ENCODE measurements around the gene YY1. TPM values are rescaled to one million over a fixed set of nuclear protein-coding genes. Genes with fewer than 3 reads are reported as not detected.

Gene YY1
- polyA plus RNA-seq, 1 experiment = 45.6 TPM

- Histone ChIP-seq H3K9me3 (ENCODE audit: control insufficient read depth, insufficient read depth, low read length) (no peaks in the 10 kb centered on the region), H3K27ac (ENCODE audit: low read depth, low read length) (no peak overlapping the region), H3K4me3 (ENCODE audit: low read depth, low read length) (no peak overlapping the region), H3K27me3 (ENCODE audit: control insufficient read depth, insufficient read depth, low read length) (no peaks in the 10 kb centered on the region)
- CTCF ChIA-PET = interaction anchor here (1.0 to 1.3 kb wide), 2 partner anchors 11 to 28 kb away, joined by 3 to 5 read pairs; no protein-coding TSS in a partner anchor
- POLR2A ChIA-PET = interaction anchor here (1.2 kb wide), 1 partner anchor 27 kb away, joined by 5 read pairs; no protein-coding TSS in a partner anchor
- no peak for DNase-seq (ENCODE audit: low read depth, low spot score)
- TF ChIP-seq CTCF (IDR thresholded peaks at IDR 0.05; ENCODE audit: low read depth, low read length) = no peak
Measured at GRCh38 chr14:100313464-100314230, 74.7 kb downstream of the YY1 start.

- CTCF ChIA-PET = no interaction called here
- POLR2A ChIA-PET = no interaction called here
Measured at GRCh38 chr14:100314724-100315123, 75.8 kb downstream of the YY1 start.

GRCh38 chr14:100317389-100317788, 78.4 kb downstream of the YY1 start:
- Histone ChIP-seq H3K27ac (ENCODE audit: low read depth, low read length) (no peak overlapping the region), H3K4me3 (ENCODE audit: low read depth, low read length) (no peak overlapping the region), H3K27me3 (ENCODE audit: control insufficient read depth, insufficient read depth, low read length) (no peaks in the 10 kb centered on the region), H3K9me3 (ENCODE audit: control insufficient read depth, insufficient read depth, low read length) (no peaks in the 10 kb centered on the region)
- TF ChIP-seq CTCF (IDR thresholded peaks at IDR 0.05; ENCODE audit: low read depth, low read length) = no peak
- ChIA-PET CTCF (interaction anchor here (1.0 kb wide), 1 partner anchor 71 kb away, joined by 3 read pairs; no protein-coding TSS in a partner anchor), POLR2A (no interaction called here)
- no peak for DNase-seq (ENCODE audit: low read depth, low spot score)

More at GRCh38 chr14:100314724-100315123, 75.8 kb downstream of the YY1 start:
- no peak for TF ChIP-seq CTCF (IDR thresholded peaks at IDR 0.05; ENCODE audit: low read depth, low read length)
- Histone ChIP-seq H3K27ac (ENCODE audit: low read depth, low read length) (no peak overlapping the region), H3K4me3 (ENCODE audit: low read depth, low read length) (no peak overlapping the region), H3K9me3 (ENCODE audit: control insufficient read depth, insufficient read depth, low read length) (no peaks in the 10 kb centered on the region), H3K27me3 (ENCODE audit: control insufficient read depth, insufficient read depth, low read length) (no peaks in the 10 kb centered on the region)
- DNase-seq (ENCODE audit: low read depth, low spot score) = no peak

- POLR2A ChIA-PET = no interaction called here
- Histone ChIP-seq H3K9me3 (ENCODE audit: control insufficient read depth, insufficient read depth, low read length) (no peaks in the 10 kb centered on the region), H3K27me3 (ENCODE audit: control insufficient read depth, insufficient read depth, low read length) (no peaks in the 10 kb centered on the region), H3K27ac (ENCODE audit: low read depth, low read length) (no peak overlapping the region), H3K4me3 (ENCODE audit: low read depth, low read length) (no peak overlapping the region)
- CTCF ChIA-PET = no interaction called here
- TF ChIP-seq CTCF (IDR thresholded peaks at IDR 0.05; ENCODE audit: low read depth, low read length) = peak; percentile 70
- DNase-seq (ENCODE audit: low read depth, low spot score) = no peak
Measured at GRCh38 chr14:100317912-100318808, 79.2 kb downstream of the YY1 start.

Data from AG04450 (cell line).